ENCODE measurements around the gene SIGLEC11.
"Not testable (repeated sequence)": the region's sequence is repeated elsewhere in the genome, so short reads cannot be mapped to it uniquely, and the experiment has no call there.

The SIGLEC11 gene

GRCh38 chr19:49958144-49958543 is 2.8 kb downstream of the SIGLEC11 start:
- H2AFZ ChIP-seq (ENCODE audit: low read depth, low read length); H3K4me3 ChIP-seq (ENCODE audit: low read depth in 1 of 2, low read length in 2 of 2); H4K20me1 ChIP-seq (ENCODE audit: insufficient read depth, low read length); ATAC-seq (ENCODE audit: insufficient read depth, low read depth); H3K9ac ChIP-seq (ENCODE audit: low read depth, low read length); H3K27ac ChIP-seq (ENCODE audit: low read length); H3K27me3 ChIP-seq (ENCODE audit: insufficient read depth, low read length, poor library complexity); H3K4me1 ChIP-seq (ENCODE audit: insufficient read depth, low read length); H3K4me2 ChIP-seq (ENCODE audit: insufficient read depth, low read length); H3K36me3 ChIP-seq (ENCODE audit: insufficient read depth, low read length); DNase-seq; H3K9me3 ChIP-seq (ENCODE audit: insufficient read depth, low read length, severe bottlenecking); H3K79me2 ChIP-seq (ENCODE audit: insufficient read depth, low read length): not testable (repeated sequence)

DNA sequence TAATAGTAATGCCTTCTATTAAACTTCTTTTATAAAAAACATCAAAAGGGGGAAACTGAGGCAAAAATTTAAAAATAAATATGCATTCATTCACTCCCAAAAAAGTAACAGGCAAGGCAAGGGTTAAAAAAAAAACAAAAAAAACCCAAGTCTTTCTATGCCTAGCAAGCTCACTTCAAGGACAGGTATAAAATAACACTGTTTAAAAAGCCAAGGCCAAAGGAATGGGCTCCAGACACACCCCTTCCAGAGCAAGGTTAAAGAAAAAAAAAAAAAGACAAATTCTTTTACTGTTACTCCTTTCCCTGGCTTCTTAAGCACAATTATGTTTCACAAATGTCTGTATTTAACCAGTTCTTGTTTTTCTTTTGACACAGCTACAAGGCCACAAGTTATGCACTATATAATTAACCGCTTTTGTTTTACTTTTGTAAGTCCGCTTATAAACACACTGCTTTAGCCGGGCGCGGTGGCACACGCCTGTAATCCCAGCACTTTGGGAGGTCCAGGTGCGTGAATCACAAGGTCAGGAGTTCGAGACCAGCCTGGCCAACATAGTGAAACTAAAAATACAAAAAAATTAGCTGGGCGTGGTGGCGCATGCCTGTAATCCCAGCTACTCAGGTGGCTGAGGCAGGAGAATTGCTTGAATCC is 3.6 kb downstream of the SIGLEC11 start:
- H3K9ac ChIP-seq (ENCODE audit: low read depth, low read length): no peak overlapping the region
- H3K4me1 ChIP-seq (ENCODE audit: insufficient read depth, low read length): no peaks in the 10 kb centered on the region
- TF ChIP-seq, protein P1, sequence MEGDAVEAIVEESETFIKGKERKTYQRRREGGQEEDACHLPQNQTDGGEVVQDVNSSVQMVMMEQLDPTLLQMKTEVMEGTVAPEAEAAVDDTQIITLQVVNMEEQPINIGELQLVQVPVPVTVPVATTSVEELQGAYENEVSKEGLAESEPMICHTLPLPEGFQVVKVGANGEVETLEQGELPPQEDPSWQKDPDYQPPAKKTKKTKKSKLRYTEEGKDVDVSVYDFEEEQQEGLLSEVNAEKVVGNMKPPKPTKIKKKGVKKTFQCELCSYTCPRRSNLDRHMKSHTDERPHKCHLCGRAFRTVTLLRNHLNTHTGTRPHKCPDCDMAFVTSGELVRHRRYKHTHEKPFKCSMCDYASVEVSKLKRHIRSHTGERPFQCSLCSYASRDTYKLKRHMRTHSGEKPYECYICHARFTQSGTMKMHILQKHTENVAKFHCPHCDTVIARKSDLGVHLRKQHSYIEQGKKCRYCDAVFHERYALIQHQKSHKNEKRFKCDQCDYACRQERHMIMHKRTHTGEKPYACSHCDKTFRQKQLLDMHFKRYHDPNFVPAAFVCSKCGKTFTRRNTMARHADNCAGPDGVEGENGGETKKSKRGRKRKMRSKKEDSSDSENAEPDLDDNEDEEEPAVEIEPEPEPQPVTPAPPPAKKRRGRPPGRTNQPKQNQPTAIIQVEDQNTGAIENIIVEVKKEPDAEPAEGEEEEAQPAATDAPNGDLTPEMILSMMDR (IDR thresholded peaks at IDR 0.05; ENCODE audit: borderline replicate concordance, extremely low read depth, low read length, poor library complexity, severe bottlenecking): no peak
- no peak for TF ChIP-seq EZH2 (IDR thresholded peaks at IDR 0.05; ENCODE audit: borderline replicate concordance, low read depth, low read length, severe bottlenecking)
- H3K4me2 ChIP-seq (ENCODE audit: insufficient read depth, low read length): no peak overlapping the region
- no peak overlapping the region for H3K27ac ChIP-seq (ENCODE audit: low read length)
- H3K27me3 ChIP-seq (ENCODE audit: insufficient read depth, low read length, poor library complexity): peaks cover 3% of the 10 kb centered on the region
- no peaks in the 10 kb centered on the region for H3K9me3 ChIP-seq (ENCODE audit: insufficient read depth, low read length, severe bottlenecking)
- no peaks in the 10 kb centered on the region for H3K79me2 ChIP-seq (ENCODE audit: insufficient read depth, low read length)
- ATAC-seq (ENCODE audit: insufficient read depth, low read depth) (no peak), DNase-seq (no peak)
- H3K36me3 ChIP-seq (ENCODE audit: insufficient read depth, low read length): no peaks in the 10 kb centered on the region
- no peak overlapping the region for H3K4me3 ChIP-seq (ENCODE audit: low read depth in 1 of 2, low read length in 2 of 2)
- H4K20me1 ChIP-seq (ENCODE audit: insufficient read depth, low read length): no peaks in the 10 kb centered on the region
- H2AFZ ChIP-seq (ENCODE audit: low read depth, low read length): no peak overlapping the region

GRCh38 chr19:49956115-49956495 is 4.9 kb downstream of the SIGLEC11 start:
- Histone ChIP-seq H3K4me1 (ENCODE audit: insufficient read depth, low read length) (no peaks in the 10 kb centered on the region), H3K27me3 (ENCODE audit: insufficient read depth, low read length, poor library complexity) (peaks cover 3% of the 10 kb centered on the region), H3K9ac (ENCODE audit: low read depth, low read length) (no peak overlapping the region), H3K9me3 (ENCODE audit: insufficient read depth, low read length, severe bottlenecking) (no peaks in the 10 kb centered on the region), H2AFZ (ENCODE audit: low read depth, low read length) (no peak overlapping the region), H3K79me2 (ENCODE audit: insufficient read depth, low read length) (no peaks in the 10 kb centered on the region), H3K36me3 (ENCODE audit: insufficient read depth, low read length) (no peaks in the 10 kb centered on the region), H3K27ac (ENCODE audit: low read length) (no peak overlapping the region), H4K20me1 (ENCODE audit: insufficient read depth, low read length) (0 out of 2 replicates have a peak, but pooled peaks cover 2% of the 10 kb centered on the region), H3K4me3 (ENCODE audit: low read depth in 1 of 2, low read length in 2 of 2) (no peak overlapping the region), H3K4me2 (ENCODE audit: insufficient read depth, low read length) (no peak overlapping the region)
- DNase-seq (no peak), ATAC-seq (ENCODE audit: insufficient read depth, low read depth) (no peak)
- no peak for TF ChIP-seq EZH2 (IDR thresholded peaks at IDR 0.05; ENCODE audit: borderline replicate concordance, low read depth, low read length, severe bottlenecking)
- TF ChIP-seq, protein P1 (IDR thresholded peaks at IDR 0.05; ENCODE audit: borderline replicate concordance, extremely low read depth, low read length, poor library complexity, severe bottlenecking): no peak

GRCh38 chr19:49954933-49955332 is 6.0 kb downstream of the SIGLEC11 start:
- Histone ChIP-seq H3K79me2 (ENCODE audit: insufficient read depth, low read length) (no peaks in the 10 kb centered on the region), H3K4me3 (ENCODE audit: low read depth in 1 of 2, low read length in 2 of 2) (no peak overlapping the region), H3K27me3 (ENCODE audit: insufficient read depth, low read length, poor library complexity) (peaks cover 3% of the 10 kb centered on the region), H3K36me3 (ENCODE audit: insufficient read depth, low read length) (no peaks in the 10 kb centered on the region), H4K20me1 (ENCODE audit: insufficient read depth, low read length) (0 out of 2 replicates have a peak, but pooled peaks cover 6% of the 10 kb centered on the region), H3K9ac (ENCODE audit: low read depth, low read length) (no peak overlapping the region), H3K9me3 (ENCODE audit: insufficient read depth, low read length, severe bottlenecking) (no peaks in the 10 kb centered on the region), H3K27ac (ENCODE audit: low read length) (no peak overlapping the region), H2AFZ (ENCODE audit: low read depth, low read length) (no peak overlapping the region), H3K4me1 (ENCODE audit: insufficient read depth, low read length) (no peaks in the 10 kb centered on the region), H3K4me2 (ENCODE audit: insufficient read depth, low read length) (no peak overlapping the region)
- ATAC-seq (ENCODE audit: insufficient read depth, low read depth) (no peak), DNase-seq (no peak)
- TF ChIP-seq EZH2 (IDR thresholded peaks at IDR 0.05; ENCODE audit: borderline replicate concordance, low read depth, low read length, severe bottlenecking): no peak
- TF ChIP-seq, protein P1 (IDR thresholded peaks at IDR 0.05; ENCODE audit: borderline replicate concordance, extremely low read depth, low read length, poor library complexity, severe bottlenecking): no peak

Data from DND-41 (cell line).